Liver (tissue), 9 donors: ENCODE measurements around the gene TNNT3. TPM values are rescaled to one million over a fixed set of nuclear protein-coding genes. Genes with fewer than 3 reads are reported as not detected.

Experiments
- DNase-seq: peaks from one replicate; pipeline ENCODE4 v3.0.0-alpha.2; 2017; ENCODE audit warnings: low spot score
- H3K27ac ChIP-seq, 2 donors: one replicate each; pipeline ENCODE4 v1.7.0; 2013; ENCODE audit warnings: inconsistent platforms in 2 of 2, low read length in 2 of 2, control low read depth in 1 of 2, low read depth in 1 of 2, mild to moderate bottlenecking in 1 of 2
- H3K27me3 ChIP-seq, 4 donors: one replicate each; pipeline versions ENCODE4 v1.6.1 to v1.7.0; 2013; ENCODE audit warnings: low read length in 3 of 4, inconsistent platforms in 1 of 4, mild to moderate bottlenecking in 1 of 4, moderate library complexity in 1 of 4; ENCODE audit not compliant: control insufficient read depth in 4 of 4, insufficient read depth in 4 of 4
- H3K36me3 ChIP-seq, 4 donors: one replicate each; pipeline versions ENCODE4 v1.6.1 to v1.7.0; 2013; ENCODE audit warnings: low read length in 3 of 4, mild to moderate bottlenecking in 3 of 4, low read depth in 1 of 4, moderate library complexity in 1 of 4; ENCODE audit not compliant: control insufficient read depth in 4 of 4, insufficient read depth in 3 of 4
- H3K4me1 ChIP-seq, 4 donors: one replicate each; pipeline versions ENCODE4 v1.6.1 to v1.7.0; 2013; ENCODE audit warnings: low read length in 3 of 4, mild to moderate bottlenecking in 3 of 4, moderate library complexity in 1 of 4; ENCODE audit not compliant: control insufficient read depth in 4 of 4, insufficient read depth in 4 of 4
- H3K4me3 ChIP-seq, 3 donors: one replicate each; pipeline versions ENCODE4 v1.6.1 to v1.7.0; 2013; ENCODE audit warnings: low read length in 3 of 3, control low read depth in 1 of 3, low read depth in 1 of 3, mild to moderate bottlenecking in 1 of 3
- H3K9ac ChIP-seq, 2 donors: one replicate each; pipeline ENCODE4 v1.7.0; 2013; ENCODE audit warnings: low read length in 2 of 2, mild to moderate bottlenecking in 2 of 2, moderate library complexity in 2 of 2, control low read depth in 1 of 2, low read depth in 1 of 2
- H3K9me3 ChIP-seq, 4 donors: one replicate each; pipeline versions ENCODE4 v1.6.1 to v1.7.0; 2013; ENCODE audit warnings: low read length in 3 of 4; ENCODE audit not compliant: control insufficient read depth in 4 of 4
- CTCF ChIP-seq: fragments of 150-350 bp; IDR thresholded peaks from 2 replicates; pipeline ENCODE4 v1.5.1; 2017; ENCODE audit warnings: improper control_type of control experiment, low read depth, low read length; ENCODE audit not compliant: missing input control
- FOXA1 ChIP-seq: IDR thresholded peaks from 2 replicates; pipeline ENCODE4 v1.6.1; 2016; ENCODE audit warnings: antibody characterized with exemption
- GABPA ChIP-seq, 2 donors: IDR thresholded peaks in 1 of 2; conservative IDR thresholded peaks in 1 of 2; 2 replicates each; pipeline ENCODE4 v1.6.1; 2016; ENCODE audit warnings: antibody characterized with exemption in 2 of 2, mild to moderate bottlenecking in 1 of 2, moderate library complexity in 1 of 2
- NR2F2 ChIP-seq: IDR thresholded peaks from 2 replicates; pipeline ENCODE4 v1.6.1; 2016; ENCODE audit warnings: antibody characterized with exemption
- RAD21 ChIP-seq, 2 donors: IDR thresholded peaks; 2 replicates each; pipeline ENCODE4 v1.6.1; 2016; ENCODE audit warnings: antibody characterized with exemption in 2 of 2, mild to moderate bottlenecking in 2 of 2
- REST ChIP-seq: IDR thresholded peaks from 2 replicates; pipeline ENCODE4 v1.6.1; 2016; ENCODE audit warnings: antibody characterized with exemption, mild to moderate bottlenecking
- RXRA ChIP-seq, 2 donors: IDR thresholded peaks; 2 replicates each; pipeline ENCODE4 v1.6.1; 2017 to 2018; ENCODE audit warnings: antibody characterized with exemption in 2 of 2, mild to moderate bottlenecking in 1 of 2
- SP1 ChIP-seq: IDR thresholded peaks from 2 replicates; pipeline ENCODE4 v1.6.1; 2018; ENCODE audit warnings: antibody characterized with exemption, mild to moderate bottlenecking
- YY1 ChIP-seq: IDR thresholded peaks from 2 replicates; pipeline ENCODE4 v1.6.1; 2016; ENCODE audit warnings: antibody characterized with exemption, mild to moderate bottlenecking
- WGBS: extraction: QIAGEN DNeasy Blood & Tissue Kit; methylation state at CpG from one replicate; pipeline ENCODE4 v1.1.7; 2013; 5-methylcytosine and 5-hydroxymethylcytosine counted together
- polyA plus RNA-seq, 2 donors: library from polyadenylated mRNA; stranded (reverse) in 1 of 2; unstranded in 1 of 2; fragments of 200-250 nt in 1 of 2; fragments of >200 nt in 1 of 2; fragmentation: Nextera tagmentation in 1 of 2; extraction: Ambion mirVana in 1 of 2; gene quantifications; one replicate each; pipeline versions ENCODE4 v1.2.1 to v1.2.3, GENCODE V29; 2013 to 2015
- total RNA-seq, 2 donors: library from RNA; depleted of rRNA; stranded (reverse); fragments of >200 nt; gene quantifications; one replicate each; pipeline ENCODE4 v1.2.3, GENCODE V29; 2014
- donor health status: healthy.
- donor health status: healthy.
- donor health status: healthy.
- donor health status: healthy.
- donor health status: healthy.

Gene TNNT3
- total and polyA plus RNA-seq, 4 donors, result 0.06 to 0.14 TPM; not detected in 2

- Histone ChIP-seq H3K9me3 (no peaks in the 10 kb centered on the region), H3K27me3 (no peaks in the 10 kb centered on the region), H3K4me3 (no peak overlapping the region), H3K4me1 (no peaks in the 10 kb centered on the region), H3K27ac (no peak overlapping the region), H3K9ac (no peak overlapping the region), H3K36me3 (peaks cover 0 to 2% (median 0%) of the 10 kb centered on the region in 4 donors)
- WGBS, result 49% methylated on average over 26 of the region's 26 CpGs
- TF ChIP-seq RXRA (IDR thresholded peaks at IDR 0.05) (no peak), REST (no peak), YY1 (no peak), FOXA1 (no peak), SP1 (no peak), NR2F2 (no peak), CTCF (peak; percentile 46), RAD21 (IDR thresholded peaks at IDR 0.05) (peak in 1 of 2 donors; percentile 58)
- DNase-seq, result no peak
Observed at GRCh38 chr11:1876361-1877063, 43.0 kb upstream of the TNNT3 start.

- Histone ChIP-seq H3K36me3 (peaks cover 0 to 2% (median 0%) of the 10 kb centered on the region in 4 donors), H3K27ac (no peak overlapping the region), H3K4me1 (no peaks in the 10 kb centered on the region), H3K9me3 (no peaks in the 10 kb centered on the region), H3K9ac (no peak overlapping the region), H3K27me3 (no peaks in the 10 kb centered on the region), H3K4me3 (no peak overlapping the region)
- no peak for DNase-seq
- no peak for TF ChIP-seq GABPA (IDR thresholded peaks at IDR 0.05 in 1 of 2, conservative IDR thresholded peaks at IDR 0.05 in 1 of 2)
- WGBS, result 64% methylated on average over 33 of the region's 33 CpGs
Observed at GRCh38 chr11:1877211-1878136, 42.0 kb upstream of the TNNT3 start.
